Cerebellar nuclear complex (tissue), 1 donor: ENCODE results near the gene OR5J2.
"Not testable (repeated sequence)": the region's sequence is repeated elsewhere in the genome, so short reads cannot be mapped to it uniquely, and the experiment has no call there.

Experiments used
- DNase-seq, 2 experiments: peaks; one replicate each; lab custom pipeline; 2025; lab: John Stamatoyannopoulos, UW

Gene OR5J2

GRCh38 chr11:56176318-56176717 lies at the start of gene OR5J2:
TSS of gene OR5J2 (plus strand) at chr11:56176618. CDS start at chr11:56176618, 0 bp downstream.
- DNase-seq: no peak

DNA sequence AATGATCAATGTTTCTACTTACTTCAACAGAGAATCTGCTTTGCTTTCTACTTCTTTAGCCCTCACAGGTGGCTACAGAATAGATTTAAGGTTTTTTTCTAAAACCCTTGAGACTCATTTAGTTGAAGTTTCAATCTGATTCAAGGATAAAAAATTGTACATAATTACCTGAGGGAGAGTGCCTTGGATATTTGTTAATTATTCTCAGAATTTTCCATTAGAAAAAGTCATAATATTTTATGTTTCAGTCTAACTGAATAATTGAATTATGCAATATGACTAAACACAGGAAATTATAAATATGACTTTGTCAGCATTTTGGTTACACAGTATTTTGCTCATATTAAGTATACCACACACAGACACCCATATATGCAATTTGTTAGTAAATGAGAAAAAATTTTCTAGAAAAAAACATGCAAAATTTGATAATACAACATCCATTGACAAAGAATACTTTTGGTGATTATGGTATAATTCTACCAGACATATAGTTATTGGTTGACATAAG lies 36.2 kb upstream of the OR5J2 start, which contains the start of gene OR8J3:
Gene OR8J3 (minus strand): TSS at position 51 of the 511 bp plus-strand sequence. CDS start 2,483 bp downstream, outside the sequence.
- no peak for DNase-seq

- not testable (repeated sequence) for DNase-seq
Observed at GRCh38 chr11:56143681-56144080, 32.7 kb upstream of the OR5J2 start.

GRCh38 chr11:56151376-56151775 lies 25.0 kb upstream of the OR5J2 start:
- DNase-seq: no peak

- DNase-seq: no peak
Observed at GRCh38 chr11:56152333-56152732, 24.1 kb upstream of the OR5J2 start.

DNA sequence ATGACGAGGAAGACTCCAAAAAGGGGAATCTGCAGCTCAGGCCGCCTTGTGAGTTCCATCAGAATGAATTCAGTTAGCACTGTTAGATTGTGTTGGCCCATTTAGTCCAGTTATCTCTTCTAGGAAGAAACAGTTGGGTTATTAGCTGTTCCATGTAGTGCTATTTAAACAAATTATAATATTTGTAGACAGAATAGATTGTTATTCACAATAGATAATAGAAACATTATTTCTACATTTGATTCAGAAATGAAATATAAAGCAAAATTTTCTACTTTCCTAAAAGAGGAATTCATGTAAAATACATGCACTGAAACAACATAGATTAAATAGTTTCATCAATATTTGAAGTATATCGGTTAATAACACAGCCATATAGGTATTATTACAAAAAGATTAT lies 16.2 kb upstream of the OR5J2 start, which contains the start of gene OR8K5:
Gene OR8K5 (minus strand): TSS at position 101 of the 400 bp plus-strand sequence. CDS start 0 bp downstream, at position 101.
- no peak for DNase-seq

DNA sequence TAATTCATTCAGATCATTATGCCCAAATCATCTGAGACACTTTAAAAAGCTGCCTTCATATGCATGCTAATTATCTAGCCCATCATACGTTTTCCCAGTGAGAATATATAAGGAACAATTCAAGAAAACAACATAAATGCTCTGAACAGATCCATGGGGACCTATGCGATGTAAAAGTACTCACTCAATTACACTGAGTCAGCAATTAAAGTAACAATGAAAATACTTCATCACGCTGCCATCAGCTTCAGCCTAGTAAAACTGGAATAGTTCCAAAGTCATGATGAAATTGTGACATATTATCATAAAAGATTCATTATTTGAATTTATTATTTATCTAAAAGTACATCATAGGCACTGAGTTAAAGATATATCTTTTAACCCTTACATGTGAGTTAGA lies 12.6 kb upstream of the OR5J2 start:
- no peak for DNase-seq

DNA sequence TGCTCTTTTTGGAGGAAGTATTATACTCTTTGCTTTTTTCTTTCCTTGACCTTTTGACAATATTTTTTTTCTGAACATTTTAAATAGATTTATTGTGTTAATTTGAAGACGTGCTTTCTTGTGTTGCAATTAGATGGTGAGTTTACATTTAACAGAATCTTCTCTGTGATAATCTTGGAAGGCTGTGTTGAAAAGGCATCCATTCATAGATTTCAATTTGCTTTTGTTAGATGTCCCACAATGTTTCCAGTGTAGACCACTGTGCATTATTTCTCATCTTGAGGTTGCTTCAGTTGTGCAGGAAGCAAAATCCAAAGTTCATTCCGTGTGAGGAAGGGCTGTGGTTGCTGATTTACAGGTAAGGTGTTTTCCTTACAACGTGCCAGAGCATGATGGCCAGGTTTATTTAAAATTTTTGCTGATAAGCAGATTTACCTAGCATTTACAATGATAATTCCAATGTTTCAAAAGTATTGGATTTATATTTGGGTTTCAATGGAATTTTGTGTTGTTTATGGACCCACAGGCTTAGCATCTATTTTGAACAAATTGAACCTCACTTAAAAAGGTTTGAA lies 4.1 kb upstream of the OR5J2 start:
- no peak for DNase-seq

DNA sequence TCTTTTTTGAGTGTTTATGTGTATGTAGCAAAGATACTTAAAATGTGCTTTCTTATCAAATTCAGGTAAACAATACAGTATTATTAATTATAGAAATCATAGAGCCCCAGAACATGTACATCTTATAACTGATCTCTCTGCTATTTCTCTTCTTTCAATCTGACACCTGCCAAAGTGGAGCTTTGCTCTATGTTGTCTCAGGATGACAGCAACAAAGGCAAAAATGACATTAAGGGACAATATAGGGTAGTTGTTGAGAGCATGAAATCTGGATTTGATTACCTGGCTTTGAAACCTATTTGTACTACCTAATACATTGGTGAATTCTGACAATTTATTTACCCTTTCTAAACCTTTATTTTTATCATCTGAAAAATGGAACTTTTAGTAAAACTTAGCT lies 7.0 kb downstream of the OR5J2 start:
- DNase-seq: no peak

- DNase-seq: no peak
Observed at GRCh38 chr11:56188602-56189001, 12.2 kb downstream of the OR5J2 start.

DNA sequence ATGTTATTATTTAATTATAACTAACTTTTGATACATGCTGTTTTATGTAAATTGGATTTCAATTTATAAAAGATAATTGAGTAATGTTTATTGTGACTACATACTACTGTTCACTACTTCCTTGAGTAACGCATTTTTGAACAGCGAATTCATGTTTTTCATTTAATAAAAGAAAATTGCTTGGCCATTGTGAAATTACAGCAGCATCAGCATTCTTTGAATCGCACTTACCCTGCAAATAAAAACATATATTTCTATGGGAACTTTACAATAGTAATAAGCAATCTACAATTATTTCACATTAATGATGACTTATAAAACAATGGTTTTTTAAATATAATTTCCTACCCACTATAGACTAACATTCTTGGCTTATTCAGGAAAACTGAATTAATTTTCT lies 20.3 kb downstream of the OR5J2 start:
- no peak for DNase-seq

- no peak for DNase-seq
Observed at GRCh38 chr11:56197367-56197766, 20.9 kb downstream of the OR5J2 start.

DNA sequence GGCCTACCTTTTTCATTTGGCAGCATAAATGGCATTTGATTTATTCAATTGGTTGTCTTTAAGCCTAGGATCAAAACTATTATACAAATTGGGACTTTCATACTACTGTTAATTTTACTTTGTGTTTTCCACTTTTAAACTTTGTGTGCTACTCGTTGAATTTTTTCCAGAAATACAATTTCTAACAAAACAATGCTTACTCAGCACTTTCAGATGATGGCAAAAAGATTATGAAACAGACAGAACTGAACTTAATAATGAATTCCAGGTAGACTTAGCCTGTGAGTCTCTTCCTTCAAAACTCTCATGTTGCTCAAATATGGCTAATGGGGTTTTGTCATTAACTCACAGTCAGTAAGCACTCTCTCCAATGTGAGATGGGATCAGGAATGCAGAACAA lies 31.4 kb downstream of the OR5J2 start:
- DNase-seq: no peak

DNA sequence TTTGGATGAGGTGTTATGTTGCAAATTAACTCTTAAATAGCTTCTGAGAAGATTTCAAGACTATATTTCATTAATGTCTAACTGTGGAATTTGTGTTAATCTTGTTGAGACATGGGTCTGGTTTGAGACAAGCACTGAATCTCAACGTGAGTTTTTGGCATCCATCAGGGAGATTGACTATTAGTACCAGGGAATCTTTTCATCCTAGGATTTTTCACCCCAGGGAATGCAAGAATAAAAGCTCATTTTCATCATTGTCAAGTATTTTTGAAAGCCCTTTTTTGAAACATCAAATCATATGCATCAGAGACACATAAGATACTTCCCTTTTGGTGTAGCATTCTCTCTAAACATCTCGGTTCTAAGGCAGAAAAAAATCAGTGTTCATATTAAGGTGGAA lies 38.1 kb downstream of the OR5J2 start:
- no peak for DNase-seq

DNA sequence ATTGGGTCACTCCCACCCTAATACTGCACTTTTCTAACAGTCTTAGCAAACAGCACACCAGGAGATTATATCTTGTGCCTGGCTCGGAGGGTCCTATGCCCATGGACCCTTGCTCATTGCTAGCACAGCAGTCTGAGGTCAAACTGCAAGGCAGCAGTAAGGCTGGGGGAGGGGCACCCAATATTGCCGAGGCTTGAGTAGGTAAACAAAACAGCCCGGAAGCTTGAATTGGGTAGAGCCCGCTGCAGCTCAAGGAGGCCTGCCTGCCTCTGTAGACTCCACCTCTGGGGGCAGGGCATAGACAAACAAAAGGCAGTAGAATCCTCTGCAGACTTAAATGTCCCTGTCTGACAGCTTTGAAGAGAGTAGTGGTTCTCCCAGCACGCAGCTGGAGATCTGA lies 43.3 kb downstream of the OR5J2 start:
- DNase-seq: not testable (repeated sequence)
